HG02840 (cell line): ENCODE measurements around the gene TGM4.
"Not testable (repeated sequence)": the region's sequence is repeated elsewhere in the genome, so short reads cannot be mapped to it uniquely, and the experiment has no call there.

Experiments
- ATAC-seq: cut with Tn5 transposase; IDR thresholded peaks from one replicate; pipeline ENCODE4 v1.9.1; 2021; ENCODE audit warnings: mild to moderate bottlenecking, moderate library complexity, moderate number of reproducible peaks; ENCODE audit not compliant: unreplicated experiment, low FRiP score

The TGM4 gene

DNA sequence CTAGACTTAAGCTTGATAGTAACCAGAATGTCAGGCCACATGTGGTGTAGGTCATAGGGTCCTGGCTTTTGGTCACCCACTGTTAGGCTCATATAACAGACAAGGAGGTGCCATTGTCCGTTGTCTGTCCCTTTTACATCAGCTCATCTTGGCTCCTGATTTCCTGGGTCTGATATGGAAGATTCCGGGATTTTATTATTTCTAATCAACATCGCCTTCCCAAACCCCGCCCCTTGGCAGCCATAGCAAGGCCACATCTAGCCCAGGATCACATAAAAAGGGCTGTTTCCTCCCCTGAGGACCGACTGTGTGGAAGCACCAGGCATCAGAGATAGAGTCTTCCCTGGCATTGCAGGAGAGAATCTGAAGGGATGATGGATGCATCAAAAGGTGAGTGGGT lies at the start of gene TGM4:
Gene TGM4, plus strand, starts transcription at position 301 of the 400 bp plus-strand sequence. Its CDS starts 71 bp downstream, at position 372.
- ATAC-seq: no peak

DNA sequence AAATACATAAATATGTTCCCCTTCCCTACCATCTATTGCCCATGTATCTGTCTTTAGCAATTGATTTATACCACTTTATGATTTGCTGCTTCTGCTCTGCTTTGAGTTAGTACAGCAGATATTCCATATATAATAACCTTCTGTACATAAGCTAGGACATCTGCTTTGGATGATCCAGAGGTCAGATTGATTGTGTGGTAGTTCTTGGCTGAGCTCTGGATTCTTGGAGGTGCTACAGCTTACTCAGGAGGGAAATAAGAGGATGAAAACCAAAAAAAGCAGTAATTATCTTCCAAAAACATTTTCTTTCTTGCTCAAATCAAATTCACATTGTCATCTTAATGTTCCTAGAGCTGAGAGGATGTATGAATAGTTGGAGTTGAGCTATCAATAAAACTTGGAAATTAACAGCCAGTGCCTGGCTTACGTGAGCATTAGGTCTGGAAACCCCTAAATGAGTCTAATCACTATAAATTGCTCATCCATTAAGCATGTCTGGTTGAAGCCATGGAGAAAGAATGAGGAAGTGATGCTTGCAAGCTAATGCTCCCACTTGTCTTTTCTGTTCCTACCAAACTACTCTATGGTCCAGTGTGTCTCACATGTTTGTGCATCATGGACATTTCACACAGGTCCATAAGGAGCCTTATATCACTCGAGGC lies 49.0 kb upstream of the TGM4 start:
- ATAC-seq: no peak

DNA sequence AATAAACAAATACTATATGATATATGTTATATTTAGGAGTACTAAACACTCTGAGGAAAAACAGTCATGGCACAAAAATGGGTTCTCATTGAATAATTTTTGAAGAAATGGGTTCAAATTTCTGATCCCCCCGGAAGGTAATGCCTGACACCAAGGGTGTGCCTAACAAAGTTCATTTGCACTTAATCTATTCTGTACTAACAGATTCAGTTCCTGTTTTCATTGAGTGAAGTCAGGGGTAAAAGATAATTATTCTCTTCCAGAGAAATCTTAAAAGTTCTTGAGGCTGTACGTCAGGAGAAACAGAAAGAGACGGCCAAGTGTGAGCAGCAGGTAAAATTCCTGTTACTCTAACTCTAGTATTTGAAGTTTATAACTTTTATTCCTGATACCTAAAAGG lies 47.2 kb upstream of the TGM4 start:
- ATAC-seq: no peak

DNA sequence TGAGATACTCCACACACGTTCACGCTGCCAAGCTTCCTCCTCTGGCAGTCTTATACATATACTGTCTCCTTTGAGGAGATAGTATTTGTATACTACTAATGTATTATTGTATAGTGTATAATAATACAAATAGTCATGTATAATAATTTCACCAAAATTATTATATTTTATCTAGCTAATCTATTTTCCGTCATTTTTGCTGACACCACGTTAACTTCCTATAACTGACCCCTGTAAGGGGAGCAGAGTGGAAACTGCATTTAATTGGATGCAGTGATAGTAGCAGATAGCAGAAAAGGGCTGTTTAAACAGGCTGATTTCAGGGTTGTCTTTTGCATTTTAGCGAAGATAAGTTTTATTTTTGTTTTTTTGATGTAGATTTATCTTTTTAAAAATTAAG lies 43.2 kb upstream of the TGM4 start:
- no peak for ATAC-seq

DNA sequence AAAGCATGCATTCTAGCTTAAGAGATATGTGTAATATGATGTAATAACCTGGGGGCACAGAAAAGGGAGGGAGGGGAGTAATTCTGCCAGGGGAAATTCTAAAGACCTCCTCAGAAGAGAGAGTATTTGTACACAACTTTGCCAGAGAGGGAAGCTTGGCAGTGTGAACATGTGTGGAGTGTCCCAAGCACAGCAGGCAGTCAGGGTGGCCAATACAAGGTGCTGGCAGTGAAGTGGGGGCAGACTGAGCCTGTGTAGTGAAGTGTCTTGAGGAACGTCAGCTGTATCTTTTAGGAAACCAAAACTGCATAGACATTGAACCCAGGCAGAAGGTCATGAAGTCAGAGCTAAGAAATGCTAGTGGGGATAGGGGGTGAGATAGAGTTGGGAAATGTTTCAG lies 42.4 kb upstream of the TGM4 start:
- ATAC-seq: no peak

DNA sequence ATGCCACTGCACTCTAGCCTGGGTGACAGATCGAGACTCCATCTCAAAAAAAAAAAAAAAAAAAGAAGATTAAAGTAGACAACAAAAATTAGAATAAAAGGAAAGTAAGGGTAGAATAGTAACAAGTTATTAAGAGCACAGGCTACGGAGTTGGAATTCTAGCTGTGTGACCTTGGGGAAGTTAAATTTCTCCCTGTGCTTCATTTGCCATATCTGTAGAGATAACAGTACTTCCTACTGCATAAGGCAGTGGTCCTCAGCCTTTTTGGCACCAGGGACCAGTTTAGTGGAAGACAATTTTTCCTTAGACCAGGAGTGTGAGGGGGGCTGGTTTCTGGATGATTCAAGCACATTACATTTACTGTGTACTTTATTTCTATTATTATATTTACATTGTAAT lies 41.4 kb upstream of the TGM4 start:
- no peak for ATAC-seq

DNA sequence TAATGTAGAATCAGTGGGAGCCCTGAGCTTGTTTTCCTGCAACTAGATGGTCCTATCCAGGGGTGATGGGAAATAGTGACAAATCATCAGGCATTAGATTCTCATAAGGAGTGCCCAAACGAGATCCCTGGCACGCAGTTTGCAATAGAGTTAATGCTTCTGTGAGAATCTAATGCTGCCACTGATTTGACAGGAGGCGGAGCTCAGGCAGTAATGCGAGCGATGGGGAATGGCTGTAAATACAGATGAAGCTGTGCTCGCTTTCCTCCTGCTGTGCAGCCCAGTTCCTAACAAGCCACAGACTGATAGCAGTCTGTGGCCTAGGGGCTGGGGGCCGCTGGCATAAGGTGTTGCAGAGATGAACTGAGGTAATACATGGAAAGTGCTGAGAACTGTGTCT lies 41.0 kb upstream of the TGM4 start:
- no peak for ATAC-seq

DNA sequence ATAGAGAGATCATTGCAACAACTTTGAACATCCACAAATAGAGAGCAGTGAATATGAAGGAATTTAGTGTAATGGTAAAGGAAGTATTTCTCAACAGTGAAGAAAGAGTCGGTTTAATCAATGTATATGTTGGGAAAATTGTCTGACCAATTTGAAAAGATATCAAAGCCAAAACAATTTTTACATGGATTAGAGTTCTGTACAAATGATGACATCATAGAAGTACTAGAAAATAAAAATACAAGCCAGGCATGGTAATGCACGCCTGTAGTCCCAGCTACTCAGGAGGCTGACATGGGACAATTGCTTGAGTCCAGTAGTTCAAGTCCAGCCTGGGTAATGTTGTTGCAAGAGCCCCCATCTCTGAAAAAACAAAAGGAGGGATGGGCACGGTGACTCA lies 38.7 kb upstream of the TGM4 start:
- no peak for ATAC-seq

DNA sequence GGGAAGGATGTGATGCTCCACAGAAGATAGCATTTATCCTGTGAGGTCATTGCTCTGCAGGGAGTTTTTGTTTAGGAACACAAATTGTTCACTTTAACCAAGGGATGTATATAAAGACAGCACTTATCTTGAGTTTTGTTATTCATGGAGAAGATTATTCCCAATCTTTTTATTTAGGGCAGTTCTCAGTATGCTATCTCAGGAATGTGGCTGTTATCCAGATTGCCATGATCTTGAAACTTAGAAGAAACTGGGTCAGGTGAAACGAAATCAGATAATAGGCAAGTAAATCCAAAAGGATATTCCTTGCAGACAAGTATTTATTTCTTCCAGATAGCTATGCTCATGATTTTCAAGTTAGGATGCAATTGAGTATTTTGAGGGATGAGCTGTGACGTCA lies 32.0 kb upstream of the TGM4 start:
- ATAC-seq: no peak

DNA sequence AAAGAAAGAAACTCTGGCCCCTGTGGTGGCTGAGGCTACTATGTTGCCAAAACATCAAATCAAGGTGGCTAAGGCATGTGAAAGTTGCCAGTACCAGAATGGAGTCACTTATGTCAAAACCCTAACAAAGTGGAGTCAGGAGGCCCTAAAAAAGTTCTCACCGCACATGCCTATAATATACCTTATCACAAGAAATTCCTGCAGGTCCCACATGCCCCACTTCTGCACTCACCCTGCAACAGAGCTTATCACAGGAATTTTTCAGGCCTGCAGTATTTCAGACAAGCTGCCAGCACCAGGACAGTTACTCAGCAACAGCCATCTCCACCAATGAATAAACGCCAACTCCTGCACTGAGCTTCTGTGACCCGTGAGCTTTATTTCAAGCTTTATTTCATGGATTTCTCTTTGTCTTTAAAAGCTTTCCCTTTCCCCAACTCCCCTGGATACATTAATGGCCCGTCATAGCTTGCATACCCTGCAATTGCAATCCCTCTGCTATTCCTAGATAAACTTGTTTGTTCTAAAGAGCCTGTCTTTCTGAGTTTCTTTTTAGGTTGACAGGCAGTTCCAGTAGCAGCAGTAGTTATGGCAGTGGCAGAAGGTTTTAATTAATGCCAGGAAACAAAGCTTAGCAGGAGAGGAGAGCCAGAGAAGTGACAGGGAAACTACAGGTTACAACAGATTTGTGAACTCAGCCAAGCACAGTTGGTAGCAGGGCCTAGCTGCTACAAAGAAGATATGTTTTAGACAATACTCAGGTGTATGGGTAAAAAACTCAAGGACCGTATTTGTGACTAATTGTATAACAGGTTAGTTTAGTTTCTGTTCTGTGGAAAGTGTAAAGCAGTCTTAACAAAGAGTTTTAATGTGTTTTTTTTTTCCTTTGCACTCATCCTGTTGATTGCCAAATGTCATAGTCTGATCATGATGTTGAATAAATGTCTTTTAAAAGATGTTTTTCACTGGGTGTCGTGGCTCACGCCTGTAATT lies 28.6 kb upstream of the TGM4 start:
- ATAC-seq: no peak

DNA sequence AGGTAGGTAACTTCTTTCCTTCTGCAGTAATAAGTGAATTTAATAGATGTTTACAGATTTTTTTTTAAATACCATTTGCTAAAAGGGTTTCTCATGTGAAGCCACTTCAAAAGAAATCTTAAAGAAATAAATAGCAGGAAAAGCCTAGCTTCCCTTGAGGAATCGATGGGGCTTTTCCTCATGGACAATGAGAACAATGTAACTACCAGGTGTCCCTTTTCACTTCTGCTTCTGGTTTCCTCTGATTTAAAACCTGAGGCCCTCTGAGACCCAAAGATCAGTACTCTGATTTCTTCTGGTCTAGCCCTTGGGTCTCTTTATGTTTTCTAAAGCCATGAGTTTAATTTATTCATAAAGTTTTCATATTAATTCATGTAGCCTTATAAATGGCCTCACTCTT lies 25.8 kb upstream of the TGM4 start:
- no peak for ATAC-seq

DNA sequence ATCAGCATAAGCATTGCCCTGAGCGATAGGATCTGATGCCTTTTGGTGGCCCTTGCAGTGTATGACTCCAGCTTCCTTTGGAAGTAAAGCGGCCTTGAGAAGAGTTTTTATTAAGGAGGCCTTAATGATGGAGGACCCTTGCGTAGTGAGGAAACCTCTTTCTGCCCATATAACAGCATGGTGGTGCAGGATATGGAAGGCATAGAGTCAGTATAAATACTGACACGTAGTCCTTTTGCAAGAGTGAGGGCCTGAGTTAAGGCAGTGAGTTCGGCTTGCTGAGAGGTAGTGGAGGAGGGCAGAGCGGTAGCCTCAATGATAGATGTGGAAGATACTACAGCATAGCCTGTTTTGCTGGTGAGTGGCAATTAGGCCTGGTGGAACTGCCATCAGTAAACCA lies 17.7 kb upstream of the TGM4 start:
- not testable (repeated sequence) for ATAC-seq

DNA sequence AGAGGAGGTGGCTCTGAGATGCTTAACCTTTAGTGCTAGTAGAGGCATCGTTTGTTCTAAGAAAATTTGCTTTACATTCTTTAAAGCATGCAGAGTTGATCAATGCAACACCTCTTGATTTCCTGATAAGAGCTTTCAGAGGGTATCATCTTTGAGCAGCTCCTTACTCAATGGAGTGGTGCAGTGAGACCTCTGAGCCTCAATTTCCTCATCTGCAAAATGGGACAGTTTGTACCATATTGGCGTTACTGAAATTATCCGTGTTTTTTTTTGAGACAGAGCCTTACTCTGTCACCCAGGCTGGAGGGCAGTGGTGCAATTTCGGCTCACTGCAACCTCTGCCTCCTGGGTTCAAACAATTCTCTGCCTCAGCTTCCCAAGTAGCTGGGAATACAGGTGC lies 14.3 kb upstream of the TGM4 start:
- ATAC-seq: no peak

DNA sequence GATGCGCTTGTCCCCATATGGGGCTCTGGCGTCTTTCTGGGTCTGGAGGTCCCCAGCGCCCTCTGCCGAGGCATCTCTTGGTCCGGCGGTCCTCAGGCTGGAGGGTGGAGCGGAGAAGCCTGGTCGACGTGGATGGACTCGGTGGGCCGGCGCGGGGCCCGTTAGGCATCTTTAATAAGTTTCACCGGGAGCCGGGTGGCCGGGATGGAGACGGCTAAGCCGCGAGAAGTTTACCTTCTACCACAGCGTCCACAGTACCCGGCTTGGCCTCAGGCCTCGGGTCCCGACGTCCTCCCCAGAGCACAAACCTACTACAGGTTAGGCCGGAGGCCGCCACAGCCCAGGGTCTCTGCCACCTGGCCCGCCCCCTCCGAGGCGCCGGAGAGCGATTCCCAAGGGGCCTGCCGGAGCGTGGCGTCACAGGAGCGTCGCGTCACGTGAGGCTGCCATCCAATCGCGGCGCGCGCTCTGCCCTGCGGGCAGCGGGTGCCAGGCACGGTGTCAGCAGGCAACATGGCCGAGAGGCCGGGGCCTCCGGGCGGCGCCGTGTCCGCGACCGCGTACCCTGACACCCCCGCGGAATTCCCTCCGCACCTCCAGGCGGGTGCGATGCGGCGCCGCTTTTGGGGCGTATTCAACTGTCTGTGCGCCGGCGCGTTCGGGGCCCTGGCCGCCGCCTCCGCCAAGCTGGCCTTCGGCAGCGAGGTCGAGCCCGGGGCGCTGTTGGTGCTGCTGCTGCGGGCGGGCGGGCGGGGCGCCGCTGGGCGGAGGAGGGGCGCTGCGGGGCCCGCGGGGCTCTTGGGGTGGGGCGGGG lies 12.8 kb upstream of the TGM4 start, which contains the start of gene TMEM42:
Gene TMEM42, plus strand, starts transcription at position 501 of the 814 bp plus-strand sequence. Its CDS starts 13 bp downstream, at position 514.
- ATAC-seq: peak; percentile 91

DNA sequence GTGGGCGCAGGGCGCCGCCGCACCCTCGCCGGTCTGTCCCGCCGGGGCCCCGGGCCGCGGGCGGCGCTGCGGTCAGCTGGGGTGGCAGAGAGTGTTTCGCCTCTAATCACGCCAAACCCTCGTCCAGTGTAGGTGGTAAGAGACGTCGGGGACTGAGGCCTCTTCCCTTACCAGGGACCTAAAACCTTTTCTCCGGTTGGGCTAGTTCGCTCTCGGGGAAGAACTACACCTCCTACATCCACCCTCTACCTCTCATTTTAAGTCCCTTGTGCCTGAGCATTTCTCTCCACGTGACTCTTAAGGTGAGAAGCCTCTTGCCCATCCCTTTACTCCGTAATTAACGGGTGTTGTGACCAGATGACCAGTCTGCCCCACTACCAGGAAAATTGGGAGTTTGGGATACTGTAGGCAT lies 12.2 kb upstream of the TGM4 start:
- ATAC-seq: peak; percentile 24

DNA sequence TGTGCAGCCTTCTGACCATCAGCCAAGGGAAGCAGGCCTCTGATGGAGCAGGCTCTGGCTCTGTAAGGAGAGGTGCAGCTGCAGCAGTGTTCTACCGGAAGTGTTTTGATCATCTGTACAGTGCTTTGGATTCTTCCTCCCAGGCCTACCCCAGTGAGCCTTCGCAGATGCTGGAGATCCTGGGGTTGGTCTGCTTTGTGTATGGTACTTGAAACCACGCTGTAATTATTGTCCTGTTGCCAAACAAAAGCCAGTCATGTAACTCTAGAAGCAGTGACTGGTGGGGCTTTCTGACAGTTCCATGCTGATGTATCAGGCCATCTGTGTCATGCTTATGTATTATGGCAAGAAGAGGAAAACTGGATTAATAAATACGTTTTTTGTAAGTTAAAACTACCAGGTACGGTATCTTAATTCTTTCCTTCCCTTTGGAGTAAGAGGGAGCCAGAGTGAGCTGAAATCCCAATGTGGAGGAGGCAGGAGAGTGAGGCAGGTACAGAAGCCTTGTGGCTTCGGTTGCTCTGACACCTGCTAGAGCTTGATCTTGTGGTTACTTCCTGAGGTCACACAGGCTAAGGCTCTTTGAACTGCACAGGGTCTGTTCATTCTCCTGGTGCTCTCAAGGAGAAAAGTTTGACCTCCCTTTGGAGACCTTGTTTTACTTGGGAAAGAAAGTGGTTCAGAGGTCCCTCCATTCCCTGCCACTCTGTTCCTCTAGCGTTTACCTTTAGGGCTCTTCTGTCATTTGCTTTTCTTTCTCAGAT lies 9.0 kb upstream of the TGM4 start:
- ATAC-seq: no peak

DNA sequence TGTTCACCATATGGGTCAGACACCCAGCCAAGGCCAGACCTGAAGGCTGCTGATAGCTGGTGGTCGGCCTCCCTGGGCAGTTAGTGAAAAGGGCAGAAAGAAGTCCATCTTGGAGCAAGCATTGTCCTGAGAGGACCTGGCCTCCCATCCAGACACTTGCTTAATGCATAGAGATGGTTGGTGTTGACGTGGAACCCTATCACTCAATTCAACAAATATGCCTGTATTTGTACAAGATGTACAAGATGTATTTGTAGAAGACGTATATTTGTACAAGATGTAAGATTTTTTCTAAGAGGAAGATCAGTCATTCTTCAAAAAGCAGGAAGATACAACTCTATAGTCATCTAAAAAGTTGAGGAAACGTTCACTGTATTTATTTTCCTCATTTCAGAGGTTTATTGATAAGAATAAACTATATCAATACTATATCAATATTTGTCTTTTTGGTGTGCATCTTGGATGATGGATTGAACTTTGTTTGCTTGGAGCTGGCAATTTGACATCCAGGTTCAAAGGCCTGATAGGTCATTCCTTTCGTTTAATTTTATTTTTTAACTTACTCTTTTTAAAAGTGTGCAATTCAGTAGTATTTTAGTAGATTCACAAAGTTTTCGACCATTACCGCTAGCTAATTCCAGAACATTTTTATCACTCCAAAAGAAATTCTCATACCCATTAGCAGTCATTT lies 6.8 kb upstream of the TGM4 start:
- no peak for ATAC-seq

DNA sequence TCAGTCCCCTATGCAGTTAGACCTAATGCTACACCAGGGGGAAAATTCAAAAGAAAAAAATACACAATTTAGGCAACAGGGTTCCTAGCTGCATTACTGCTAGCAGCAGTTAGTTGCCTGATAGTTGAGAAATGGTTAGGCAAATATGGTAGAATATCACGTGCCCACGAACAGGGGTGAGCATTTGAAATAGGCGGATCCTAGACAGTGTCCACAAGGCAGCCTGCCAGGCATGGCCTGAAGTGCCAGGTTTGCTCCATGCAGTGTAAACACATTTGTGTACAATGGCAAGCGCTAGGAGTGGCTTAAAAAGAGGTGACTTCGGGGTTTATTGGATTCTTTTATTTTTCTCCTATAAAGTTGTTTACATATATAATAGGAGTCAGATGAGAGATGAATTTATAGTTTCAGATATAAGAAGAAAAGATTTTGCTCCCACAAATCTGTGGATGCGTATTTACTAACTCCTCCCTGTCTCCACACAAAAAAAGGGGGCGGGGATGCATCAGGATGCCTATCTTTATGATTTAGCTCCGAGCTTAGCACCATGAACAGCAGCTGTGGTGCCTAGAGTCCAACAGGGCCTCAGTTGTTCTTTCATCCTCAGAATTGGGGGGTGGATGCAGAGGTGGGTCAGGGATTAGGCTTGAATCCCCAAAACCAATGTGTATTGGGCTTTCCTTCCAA lies 3.9 kb upstream of the TGM4 start:
- no peak for ATAC-seq

DNA sequence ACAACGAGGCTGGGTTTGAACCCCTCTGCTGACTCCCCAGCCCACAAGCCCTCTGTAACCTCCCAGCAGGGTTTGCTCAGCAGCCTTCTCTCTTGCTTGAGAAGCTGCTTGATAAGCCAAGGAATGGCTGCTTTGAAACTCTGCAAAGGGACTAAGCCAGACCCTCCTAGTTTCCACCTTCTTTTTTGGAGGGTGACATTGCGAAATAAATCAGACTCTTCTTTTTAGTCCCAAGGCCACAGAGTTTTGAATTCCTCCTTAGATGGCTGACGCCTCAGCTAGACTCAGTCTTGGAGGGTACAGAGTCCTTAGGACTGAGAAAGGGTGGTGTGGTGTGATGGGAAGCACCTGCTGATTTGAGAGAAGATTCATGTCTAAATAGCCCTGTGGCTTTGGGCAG lies 1.2 kb downstream of the TGM4 start:
- ATAC-seq: no peak
